T1000 (cell line): ENCODE data around the gene SCN1B.
A peak's percentile ranks its signal among the peaks of the same experiment; 100 is the strongest.

Experiments
- DNase-seq: peaks from one replicate; lab custom pipeline; 2025; ENCODE audit warnings: mixed read lengths; lab: John Stamatoyannopoulos, UW

Gene SCN1B

DNA sequence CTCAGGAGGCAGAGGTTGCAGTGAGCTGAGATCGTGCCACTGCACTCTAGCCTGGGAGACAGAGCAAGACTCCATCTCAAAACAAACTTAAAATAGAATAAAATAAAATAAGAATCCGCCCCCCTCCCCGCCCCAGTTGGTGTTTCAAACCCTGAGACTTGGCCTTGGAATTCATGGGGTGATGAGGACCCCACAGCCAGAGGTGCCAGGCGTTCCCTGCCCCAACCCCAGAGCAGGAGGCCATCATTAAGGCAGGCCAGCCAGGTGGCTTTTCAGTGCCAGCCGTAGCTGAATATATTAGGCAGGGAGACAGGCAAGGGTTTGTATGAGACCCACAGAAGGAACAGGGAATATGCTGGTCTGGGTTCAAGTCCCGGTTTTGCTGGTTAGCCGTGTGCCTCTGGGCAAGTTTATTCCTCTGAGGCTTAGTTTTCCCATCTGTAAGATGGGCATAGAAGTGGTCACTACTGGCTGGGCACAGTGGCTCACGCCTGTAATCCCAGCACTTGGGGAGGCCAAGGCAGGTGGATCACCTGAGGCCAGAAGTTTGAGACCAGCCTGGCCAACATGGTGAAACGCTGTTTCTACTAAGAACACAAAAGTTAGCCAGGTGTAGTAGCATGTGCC is 23.5 kb downstream of the SCN1B start:
- no peak for DNase-seq

DNA sequence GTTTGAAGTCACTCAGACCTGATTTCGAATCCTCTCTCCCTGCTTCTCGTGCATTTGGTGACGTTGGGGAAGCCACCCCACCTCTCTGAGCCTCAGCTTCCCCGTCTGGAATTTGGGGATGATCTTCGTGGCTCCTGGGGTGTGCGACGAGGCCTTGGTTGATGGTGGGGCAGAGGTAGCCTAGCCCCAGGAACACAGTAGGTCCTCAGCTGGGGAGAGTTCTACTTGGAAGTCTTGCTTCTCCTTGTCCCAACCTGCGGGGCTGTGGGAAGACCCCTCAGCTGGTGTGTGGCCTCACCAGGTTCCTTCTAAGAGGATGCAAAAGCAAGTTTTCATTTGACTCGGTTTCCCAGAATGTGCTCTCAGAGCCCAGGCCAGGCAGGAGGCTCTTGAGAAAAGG is 24.4 kb downstream of the SCN1B start:
- no peak for DNase-seq

- DNase-seq: no peak
Measured at GRCh38 chr19:35055715-35056179, 25.5 kb downstream of the SCN1B start.

- DNase-seq: no peak
Measured at GRCh38 chr19:35056513-35057063, 26.3 kb downstream of the SCN1B start.

DNA sequence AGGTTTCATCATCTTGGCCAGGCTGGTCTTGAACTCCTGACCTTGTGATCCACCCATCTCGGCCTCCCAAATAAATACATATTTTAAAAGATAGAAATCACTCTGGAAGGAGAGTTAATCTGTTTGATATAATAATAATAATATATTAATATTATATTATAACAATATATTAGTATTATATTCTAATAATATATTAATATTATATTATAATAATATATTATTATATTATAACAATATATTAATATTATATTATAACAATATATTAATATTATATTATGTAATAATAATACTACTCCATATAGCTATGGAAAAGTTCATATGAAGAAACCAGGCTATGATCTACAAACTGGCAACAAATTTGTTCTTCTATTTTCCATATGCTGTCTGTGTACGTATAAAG is 28.1 kb downstream of the SCN1B start:
- DNase-seq: no peak

GRCh38 chr19:35059006-35059798 is 28.9 kb downstream of the SCN1B start:
- DNase-seq: no peak

DNA sequence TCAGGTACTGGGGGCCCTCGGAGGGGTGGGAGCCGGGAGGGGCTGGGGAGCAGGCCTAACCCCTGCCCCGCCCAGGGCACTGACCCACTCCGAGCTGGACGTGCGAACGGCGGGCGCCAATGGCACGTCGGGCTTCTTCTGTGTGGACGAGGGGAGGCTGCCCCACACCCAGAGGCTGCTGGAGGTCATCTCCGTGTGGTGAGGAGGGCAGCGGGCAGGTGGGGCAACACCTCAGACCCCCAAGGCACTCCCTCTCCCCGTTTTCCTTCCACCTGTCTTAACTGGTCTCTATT is 29.5 kb downstream of the SCN1B start:
- no peak for DNase-seq

DNA sequence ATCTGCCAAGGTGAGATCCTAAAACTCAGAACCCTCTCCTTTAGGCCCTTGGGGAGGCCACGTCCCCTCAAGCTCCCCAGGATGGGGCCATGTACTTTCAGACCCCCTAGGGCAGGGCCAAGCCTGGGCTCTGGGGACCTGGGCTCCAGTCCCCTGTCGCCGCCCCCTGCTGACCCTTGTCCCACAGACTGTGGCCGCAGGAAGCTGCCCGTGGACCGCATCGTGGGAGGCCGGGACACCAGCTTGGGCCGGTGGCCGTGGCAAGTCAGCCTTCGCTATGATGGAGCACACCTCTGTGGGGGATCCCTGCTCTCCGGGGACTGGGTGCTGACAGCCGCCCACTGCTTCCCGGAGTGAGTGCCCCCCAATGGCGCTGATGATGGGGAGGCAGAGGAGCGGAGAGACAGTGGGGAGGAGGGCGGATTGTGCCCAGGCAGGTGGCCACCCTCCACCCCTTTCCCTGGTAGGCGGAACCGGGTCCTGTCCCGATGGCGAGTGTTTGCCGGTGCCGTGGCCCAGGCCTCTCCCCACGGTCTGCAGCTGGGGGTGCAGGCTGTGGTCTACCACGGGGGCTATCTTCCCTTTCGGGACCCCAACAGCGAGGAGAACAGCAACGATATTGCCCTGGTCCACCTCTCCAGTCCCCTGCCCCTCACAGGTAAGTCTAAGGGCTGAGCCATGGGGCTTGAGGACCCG is 30.0 kb downstream of the SCN1B start:
- no peak for DNase-seq

- no peak for DNase-seq
Measured at GRCh38 chr19:35061583-35062373, 31.5 kb downstream of the SCN1B start.

DNA sequence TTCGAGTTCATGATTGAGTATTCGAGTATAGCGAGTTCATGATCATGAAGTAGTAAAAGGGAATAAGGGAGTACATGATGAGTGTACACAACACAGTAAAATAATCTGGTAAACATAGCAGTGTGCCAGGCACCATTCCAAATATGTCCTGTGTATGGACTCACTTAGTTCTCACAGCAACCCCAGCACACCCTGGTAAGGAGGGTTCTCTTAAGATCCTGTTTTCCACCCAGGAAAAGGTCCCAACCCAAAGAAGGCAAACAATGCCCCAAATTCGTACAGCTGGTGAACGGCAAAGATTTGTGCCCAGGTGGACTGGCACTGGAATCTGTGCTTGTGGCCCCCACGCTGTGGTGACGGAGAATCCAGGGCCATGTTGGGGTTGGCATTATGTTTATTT is 32.7 kb downstream of the SCN1B start:
- no peak for DNase-seq

DNA sequence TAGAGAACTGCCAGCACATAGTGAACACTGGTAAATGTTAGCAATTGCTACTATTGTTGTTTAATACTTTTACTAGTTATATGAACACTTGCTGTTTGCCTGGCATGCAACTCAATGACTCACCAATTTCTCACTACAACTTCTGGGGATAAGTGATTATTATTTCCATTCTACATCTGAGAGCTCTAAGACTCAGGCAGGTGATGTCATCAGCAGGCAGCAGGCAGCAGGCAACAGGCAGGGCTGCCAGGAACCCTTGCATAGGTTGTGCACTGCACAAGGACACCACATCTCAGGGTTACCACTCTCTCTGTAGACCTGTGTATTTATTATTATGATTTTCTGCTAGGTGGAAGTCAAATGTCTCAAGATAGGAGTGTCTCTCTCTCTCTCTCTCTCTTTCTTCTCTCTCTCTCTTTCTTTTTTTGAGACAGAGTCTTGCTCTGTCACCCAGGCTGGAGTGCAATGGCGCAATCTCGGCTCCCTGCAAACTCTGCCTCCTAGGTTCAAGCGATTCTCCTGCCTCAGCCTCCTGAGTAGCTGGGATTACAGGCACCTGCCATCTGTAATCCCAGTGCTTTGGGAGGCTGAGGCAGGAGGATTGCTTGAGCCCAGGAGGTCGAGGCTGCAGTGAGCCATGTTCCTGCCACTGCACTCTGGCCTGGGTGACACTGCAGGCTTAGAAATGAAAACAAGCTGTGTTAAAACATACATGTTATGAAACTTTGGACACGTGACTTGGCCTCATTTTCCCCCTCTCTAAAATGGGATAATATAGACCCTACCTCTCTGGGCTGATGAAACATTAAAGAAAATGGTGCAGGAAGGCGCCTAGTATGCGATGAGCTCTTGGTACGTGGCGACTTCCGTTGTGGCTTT is 33.9 kb downstream of the SCN1B start:
- DNase-seq: no peak

DNA sequence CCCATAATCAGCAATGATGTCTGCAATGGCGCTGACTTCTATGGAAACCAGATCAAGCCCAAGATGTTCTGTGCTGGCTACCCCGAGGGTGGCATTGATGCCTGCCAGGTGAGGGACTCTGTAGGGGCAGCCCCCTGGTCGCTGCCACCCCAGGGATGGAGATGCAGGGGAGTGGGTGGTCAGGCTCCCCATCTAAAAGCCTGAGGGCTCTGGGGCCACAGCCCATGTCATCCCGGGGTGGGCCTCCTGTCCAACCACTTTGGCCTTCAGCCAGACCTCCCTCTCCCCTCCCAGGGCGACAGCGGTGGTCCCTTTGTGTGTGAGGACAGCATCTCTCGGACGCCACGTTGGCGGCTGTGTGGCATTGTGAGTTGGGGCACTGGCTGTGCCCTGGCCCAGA is 35.3 kb downstream of the SCN1B start:
- DNase-seq: no peak

GRCh38 chr19:35066121-35066520 is 35.9 kb downstream of the SCN1B start:
- no peak for DNase-seq

- peak; percentile 15 for DNase-seq
Measured at GRCh38 chr19:35066691-35067563, 36.7 kb downstream of the SCN1B start.

GRCh38 chr19:35068941-35069634 is 38.8 kb downstream of the SCN1B start:
- no peak for DNase-seq

GRCh38 chr19:35069696-35070095 is 39.4 kb downstream of the SCN1B start:
- DNase-seq: no peak

- no peak for DNase-seq
Measured at GRCh38 chr19:35070471-35070870, 40.2 kb downstream of the SCN1B start.

GRCh38 chr19:35073516-35073915 is 43.2 kb downstream of the SCN1B start:
- no peak for DNase-seq

- DNase-seq: no peak
Measured at GRCh38 chr19:35073941-35074340, 43.7 kb downstream of the SCN1B start.
